Measurements from ENCODE around the gene ATOH7.

DNA sequence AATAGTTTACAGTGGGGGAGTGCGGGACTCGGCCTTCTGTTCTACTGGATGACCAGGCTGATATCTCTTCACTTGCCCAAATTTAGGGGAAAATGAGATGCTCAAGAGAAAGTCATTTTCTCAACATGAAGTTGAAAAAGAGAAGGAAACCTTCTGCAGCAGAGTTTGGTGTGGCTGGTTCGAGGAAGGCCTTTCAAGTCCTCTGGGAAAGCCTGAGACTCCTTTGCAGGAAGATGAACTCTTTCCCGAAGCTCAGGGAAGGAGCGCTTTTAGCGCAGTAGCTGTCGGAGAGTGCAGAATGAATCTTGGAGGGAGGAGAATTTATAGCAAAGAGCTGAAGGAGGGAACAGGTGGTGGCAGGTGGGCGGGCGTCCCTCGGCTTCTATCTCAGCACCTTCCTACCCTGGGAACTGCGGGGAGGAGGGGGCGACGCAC, at the start of gene ATOH7:
- TF ChIP-seq, protein P1, sequence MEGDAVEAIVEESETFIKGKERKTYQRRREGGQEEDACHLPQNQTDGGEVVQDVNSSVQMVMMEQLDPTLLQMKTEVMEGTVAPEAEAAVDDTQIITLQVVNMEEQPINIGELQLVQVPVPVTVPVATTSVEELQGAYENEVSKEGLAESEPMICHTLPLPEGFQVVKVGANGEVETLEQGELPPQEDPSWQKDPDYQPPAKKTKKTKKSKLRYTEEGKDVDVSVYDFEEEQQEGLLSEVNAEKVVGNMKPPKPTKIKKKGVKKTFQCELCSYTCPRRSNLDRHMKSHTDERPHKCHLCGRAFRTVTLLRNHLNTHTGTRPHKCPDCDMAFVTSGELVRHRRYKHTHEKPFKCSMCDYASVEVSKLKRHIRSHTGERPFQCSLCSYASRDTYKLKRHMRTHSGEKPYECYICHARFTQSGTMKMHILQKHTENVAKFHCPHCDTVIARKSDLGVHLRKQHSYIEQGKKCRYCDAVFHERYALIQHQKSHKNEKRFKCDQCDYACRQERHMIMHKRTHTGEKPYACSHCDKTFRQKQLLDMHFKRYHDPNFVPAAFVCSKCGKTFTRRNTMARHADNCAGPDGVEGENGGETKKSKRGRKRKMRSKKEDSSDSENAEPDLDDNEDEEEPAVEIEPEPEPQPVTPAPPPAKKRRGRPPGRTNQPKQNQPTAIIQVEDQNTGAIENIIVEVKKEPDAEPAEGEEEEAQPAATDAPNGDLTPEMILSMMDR (conservative IDR thresholded peaks at IDR 0.05; ENCODE audit: low read depth, low read length): no peak
- TF ChIP-seq EZH2 (IDR thresholded peaks at IDR 0.05; ENCODE audit: low read length, unreplicated experiment): no peak
- no peak for TF ChIP-seq EZH2phosphoT487 (IDR thresholded peaks at IDR 0.05; ENCODE audit: borderline replicate concordance, low read length)

All from PC-3 (cell line).